H1 (cell line): ENCODE results near the gene ZNF469. TPM values are rescaled to one million over a fixed set of nuclear protein-coding genes. Genes with fewer than 3 reads are reported as not detected.

Source experiments
- CTCF ChIA-PET: fragments of 300-600 bp; sonication (Branson Sonifier 250); formaldehyde crosslinking; loops from one replicate; lab custom pipeline; 2021; ENCODE audit not compliant: partially characterized antibody; lab: Charles Lee
- POLR2A ChIA-PET: fragments of 300-600 bp; sonication (Branson Sonifier 250); formaldehyde crosslinking; loops from one replicate; lab custom pipeline; 2021; ENCODE audit warnings: inconsistent platforms; ENCODE audit not compliant: partially characterized antibody; lab: Charles Lee
- DNase-seq, 2 experiments: peaks; one replicate each; pipeline versions ENCODE4 v3.0.0 to v3.0.0-alpha.2; 2010 to 2022; ENCODE audit warnings: low spot score in 2 of 2, low read depth in 1 of 2, mixed read lengths in 1 of 2
- FAIRE-seq: peaks from 2 replicates; lab custom pipeline; 2011; peaks lifted over from hg19 to GRCh38; lab: Jason Lieb, UNC
- H2AFZ ChIP-seq: 2 replicates; pipeline ENCODE4 v1.8.1; 2012; ENCODE audit warnings: low read length, inconsistent platforms
- H2AK5ac ChIP-seq: 2 replicates; pipeline ENCODE4 v1.6.1; 2013; ENCODE audit warnings: low read depth, low read length
- H2BK120ac ChIP-seq: replicated peaks from 2 replicates; pipeline ENCODE3; 2013; ENCODE audit warnings: low read depth, low read length, inconsistent platforms
- H2BK12ac ChIP-seq: 2 replicates; pipeline ENCODE4 v1.6.1; 2013; ENCODE audit warnings: low read depth, low read length
- H2BK15ac ChIP-seq: 2 replicates; pipeline ENCODE4 v1.6.1; 2013; ENCODE audit warnings: low read length
- H2BK20ac ChIP-seq: 2 replicates; pipeline ENCODE4 v1.6.1; 2013; ENCODE audit warnings: low read length
- H2BK5ac ChIP-seq: 2 replicates; pipeline ENCODE4 v1.6.1; 2013; ENCODE audit warnings: low read depth, low read length
- H3K14ac ChIP-seq: 2 replicates; pipeline ENCODE4 v1.6.1; 2013; ENCODE audit warnings: inconsistent platforms; ENCODE audit not compliant: insufficient read length
- H3K18ac ChIP-seq: 2 replicates; pipeline ENCODE4 v1.6.1; 2013; ENCODE audit warnings: low read length; ENCODE audit errors: extremely low read depth
- H3K23ac ChIP-seq: 2 replicates; pipeline ENCODE4 v1.6.1; 2013; ENCODE audit warnings: inconsistent platforms; ENCODE audit not compliant: insufficient read length
- H3K23me2 ChIP-seq: 2 replicates; pipeline ENCODE4 v1.6.1; 2013; ENCODE audit warnings: low read depth, low read length
- H3K27ac ChIP-seq: 2 replicates; pipeline ENCODE4 v1.6.1; 2011; ENCODE audit warnings: low read depth, low read length, inconsistent platforms
- H3K27me3 ChIP-seq, 4 experiments: replicated peaks in 1 of 4; 1 replicate in 1 of 4; 2 replicates in 3 of 4; pipeline versions ENCODE4 v1.6.1 to v1.8.1; 2011 to 2013; ENCODE audit warnings: low read length in 3 of 4, mild to moderate bottlenecking in 3 of 4, inconsistent platforms in 2 of 4, mixed read lengths in 2 of 4, moderate library complexity in 1 of 4; ENCODE audit not compliant: control insufficient read depth in 3 of 4, insufficient read depth in 3 of 4; ENCODE audit errors: extremely low read depth in 1 of 4
- H3K36me3 ChIP-seq, 4 experiments: 2 replicates each; pipeline versions ENCODE4 v1.6.1 to v1.8.1; 2011 to 2013; ENCODE audit warnings: mild to moderate bottlenecking in 4 of 4, low read length in 3 of 4, moderate library complexity in 2 of 4, control low read depth in 1 of 4, inconsistent platforms in 1 of 4; ENCODE audit not compliant: insufficient read depth in 4 of 4, control insufficient read depth in 2 of 4
- H3K4ac ChIP-seq: replicated peaks from 2 replicates; pipeline ENCODE3; 2013; ENCODE audit warnings: low read length, low read depth, mixed read lengths, inconsistent platforms; ENCODE audit not compliant: insufficient read length
- H3K4me1 ChIP-seq, 4 experiments: replicated peaks in 1 of 4; 1 replicate in 1 of 4; 2 replicates in 3 of 4; pipeline versions ENCODE4 v1.6.1 to v1.8.1; 2011 to 2013; ENCODE audit warnings: low read length in 3 of 4, inconsistent platforms in 2 of 4, mixed read lengths in 1 of 4; ENCODE audit not compliant: insufficient read depth in 4 of 4, control insufficient read depth in 3 of 4
- H3K4me2 ChIP-seq, 2 experiments: 2 replicates each; pipeline versions ENCODE4 v1.6.1 to v1.8.1; 2011 to 2013; ENCODE audit warnings: low read depth in 2 of 2, low read length in 2 of 2, control low read depth in 1 of 2, inconsistent platforms in 1 of 2, mild to moderate bottlenecking in 1 of 2; ENCODE audit not compliant: insufficient read depth in 1 of 2
- H3K4me3 ChIP-seq, 4 experiments: fragments of 200-600, 300-600 bp in 1 of 4; sonication (generic), shearing (Covaris generic), sonication (Bioruptor Twin) in 1 of 4; 2 replicates each; pipeline versions ENCODE4 v1.5.1 to v1.8.1; 2011 to 2016; ENCODE audit warnings: low read length in 4 of 4, low read depth in 3 of 4, control low read depth in 2 of 4, inconsistent platforms in 2 of 4, mild to moderate bottlenecking in 2 of 4, mixed read lengths in 1 of 4, moderate library complexity in 1 of 4; ENCODE audit not compliant: insufficient read depth in 2 of 4; ENCODE audit errors: extremely low read depth in 1 of 4
- H3K56ac ChIP-seq: replicated peaks from 2 replicates; pipeline ENCODE3; 2013; ENCODE audit warnings: low read depth, mild to moderate bottlenecking, mixed read lengths, low read length, inconsistent platforms; ENCODE audit not compliant: insufficient read length
- H3K79me1 ChIP-seq: 2 replicates; pipeline ENCODE4 v1.6.1; 2013; ENCODE audit warnings: low read depth, low read length, control low read depth
- H3K79me2 ChIP-seq, 2 experiments: 2 replicates each; pipeline versions ENCODE4 v1.6.1 to v1.8.1; 2012 to 2013; ENCODE audit warnings: low read length in 2 of 2, mild to moderate bottlenecking in 2 of 2, inconsistent platforms in 1 of 2; ENCODE audit not compliant: insufficient read depth in 2 of 2, control insufficient read depth in 1 of 2
- H3K9ac ChIP-seq, 4 experiments: replicated peaks in 1 of 4; 1 replicate in 1 of 4; 2 replicates in 3 of 4; pipeline versions ENCODE4 v1.6.1 to v1.8.1; 2011 to 2013; ENCODE audit warnings: low read depth in 3 of 4, low read length in 3 of 4, control low read depth in 2 of 4, mild to moderate bottlenecking in 2 of 4, moderate library complexity in 2 of 4, inconsistent platforms in 1 of 4; ENCODE audit errors: extremely low read depth in 1 of 4
- H3K9me3 ChIP-seq, 2 experiments: 2 replicates each; pipeline versions ENCODE4 v1.6.1 to v1.8.1; 2012 to 2013; ENCODE audit warnings: mild to moderate bottlenecking in 2 of 2, moderate library complexity in 2 of 2, control low read depth in 1 of 2, inconsistent platforms in 1 of 2, low read depth in 1 of 2, low read length in 1 of 2, mixed read lengths in 1 of 2; ENCODE audit not compliant: insufficient read depth in 2 of 2
- H4K20me1 ChIP-seq, 2 experiments: replicated peaks in 1 of 2; 2 replicates each; pipeline versions ENCODE3 to v1.8.1; 2011 to 2013; ENCODE audit warnings: inconsistent platforms in 2 of 2, low read length in 2 of 2, mild to moderate bottlenecking in 1 of 2; ENCODE audit not compliant: insufficient read depth in 2 of 2, control insufficient read depth in 1 of 2
- H4K5ac ChIP-seq: 2 replicates; pipeline ENCODE4 v1.6.1; 2013; ENCODE audit warnings: low read length, low read depth, mixed read lengths, inconsistent platforms; ENCODE audit not compliant: insufficient read length
- H4K8ac ChIP-seq: 2 replicates; pipeline ENCODE4 v1.8.0; 2013; ENCODE audit warnings: mild to moderate bottlenecking, moderate library complexity, low read length, inconsistent platforms; ENCODE audit not compliant: insufficient read depth; ENCODE audit errors: extremely low read depth
- H4K91ac ChIP-seq: replicated peaks from 2 replicates; pipeline ENCODE3; 2013; ENCODE audit warnings: low read length, mixed read lengths, inconsistent platforms; ENCODE audit not compliant: insufficient read length
- ASH2L ChIP-seq: fragments of 200-600, 300-600 bp; sonication (generic); IDR thresholded peaks from one replicate; pipeline ENCODE4 v1.7.1; 2017; ENCODE audit warnings: low read length
- EP300 ChIP-seq, 2 experiments: IDR thresholded peaks; 1 replicate in 1 of 2; 2 replicates in 1 of 2; pipeline ENCODE4 v1.6.1; 2011 to 2012; ENCODE audit warnings: low read depth in 2 of 2, low read length in 2 of 2, mild to moderate bottlenecking in 2 of 2, borderline replicate concordance in 1 of 2, inconsistent platforms in 1 of 2, moderate library complexity in 1 of 2
- WGBS, 2 experiments: shearing (Covaris generic) in 1 of 2; methylation state at CpG; one replicate each; pipeline versions ENCODE4 v1.1.6 to v1.1.7; 2013 to 2015; ENCODE audit warnings: low lambda C conversion rate in 2 of 2, mixed read lengths in 2 of 2, inconsistent platforms in 1 of 2, low coverage in 1 of 2, missing lambda C conversion rate in 1 of 2; ENCODE audit not compliant: insufficient replicate concordance in 2 of 2, insufficient coverage in 1 of 2, insufficient read length in 1 of 2; ENCODE audit errors: extremely low coverage in 1 of 2, missing lambda C conversion rate in 1 of 2; 5-methylcytosine and 5-hydroxymethylcytosine counted together
- polyA plus RNA-seq, 7 experiments: library from polyadenylated mRNA; depleted of rRNA in 3 of 7; stranded (reverse) in 5 of 7; unstranded in 2 of 7; fragments of >200 nt in 5 of 7; fragments of 200-250 nt in 2 of 7; gene quantifications; 1 replicate in 5 of 7; 2 replicates in 1 of 7; 4 replicates in 1 of 7; pipeline versions ENCODE4 v1.2.1 to v1.2.3, GENCODE V29; 2011 to 2013; ENCODE audit warnings: missing spikeins in 2 of 7, mixed read lengths in 2 of 7
- total RNA-seq: library from RNA; stranded (reverse); fragmentation: NEBNext Ultra II Directional; extraction: Animal tissue kit (Norgen Biotek cat#: 25700); gene quantifications from 2 replicates; pipeline ENCODE4 v1.2.1, GENCODE V29; 2021

Gene ZNF469
- total and polyA plus RNA-seq, 2 of the 8 experiments (the other 6 are each of a cell fraction or from before 2014, with no cell fraction given), result 0.30 to 1.8 TPM

GRCh38 chr16:88337021-88337420 is 45.7 kb upstream of the ZNF469 start:
- Histone ChIP-seq H3K18ac (no peak overlapping the region), H3K23ac (no peak overlapping the region), H4K5ac (no peak overlapping the region), H3K9ac (no peak overlapping the region), H2BK5ac (no peak overlapping the region), H3K56ac (no peak overlapping the region), H3K79me1 (no peaks in the 10 kb centered on the region), H3K27ac (no peak overlapping the region), H3K4ac (no peak overlapping the region), H3K4me1 (no peaks in the 10 kb centered on the region), H2AFZ (no peak overlapping the region), H3K14ac (no peak overlapping the region), H2BK20ac (no peak overlapping the region), H3K36me3 (no peaks in the 10 kb centered on the region), H4K91ac (no peak overlapping the region), H2AK5ac (no peak overlapping the region), H3K27me3 (no peaks in the 10 kb centered on the region), H2BK15ac (no peak overlapping the region), H4K20me1 (no peaks in the 10 kb centered on the region), H2BK120ac (no peak overlapping the region), H3K23me2 (peaks cover 2% of the 10 kb centered on the region; the same call in 1 of the 2 replicates), H2BK12ac (no peak overlapping the region), H3K9me3 (peaks cover 6 to 12% of the 10 kb centered on the region in 2 experiments), H4K8ac (no peak overlapping the region), H3K79me2 (no peaks in the 10 kb centered on the region), H3K4me3 (no peak overlapping the region), H3K4me2 (no peak overlapping the region)
- DNase-seq (no peak), FAIRE-seq (no peak)
- ChIA-PET CTCF (no interaction called here), POLR2A (no interaction called here)
- WGBS, 2 experiments, result 93% methylated on average over 8 of the region's 8 CpGs; no CpG with 5 or more reads in 1 of the 2 experiments
- TF ChIP-seq EP300 (IDR thresholded peaks at IDR 0.05; ENCODE audit: borderline replicate concordance in 1 of 2, low read depth in 2 of 2, low read length in 2 of 2) (no peak), ASH2L (no peak)
